Common myeloid progenitor, CD34-positive (primary cell): ENCODE data around the gene MAPKAPK2. TPM values are rescaled to one million over a fixed set of nuclear protein-coding genes. Genes with fewer than 3 reads are reported as not detected.
A peak's percentile ranks its signal among the peaks of the same experiment; 100 is the strongest.
"Not testable (repeated sequence)": the region's sequence is repeated elsewhere in the genome, so short reads cannot be mapped to it uniquely, and the experiment has no call there.

Source experiments
- CTCF ChIA-PET: fragments of 350-600 bp; sonication (Branson Sonifier 250); formaldehyde crosslinking; loops from one replicate; lab custom pipeline; 2021; ENCODE audit warnings: antibody characterized with exemption; lab: Charles Lee
- POLR2A ChIA-PET: fragments of 350-600 bp; sonication (Branson Sonifier 250); formaldehyde crosslinking; loops from one replicate; lab custom pipeline; 2021; ENCODE audit warnings: antibody characterized with exemption; lab: Charles Lee
- DNase-seq, 3 donors: peaks; one replicate each; pipeline versions ENCODE4 v3.0.0 to v3.0.0-alpha.2; 2013
- H3K27ac ChIP-seq, 2 experiments: 1 replicate in 1 of 2; 2 replicates in 1 of 2; pipeline ENCODE4 v1.7.0; 2013; ENCODE audit warnings: inconsistent platforms in 2 of 2, low read length in 2 of 2, mild to moderate bottlenecking in 2 of 2, low read depth in 1 of 2, moderate library complexity in 1 of 2; ENCODE audit not compliant: severe bottlenecking in 2 of 2, insufficient read depth in 1 of 2, poor library complexity in 1 of 2
- H3K27me3 ChIP-seq, 5 experiments: replicated peaks in 2 of 5; 1 replicate in 3 of 5; 2 replicates in 2 of 5; pipeline versions ENCODE4 v1.6.1 to v1.7.0; 2013; ENCODE audit warnings: low read length in 4 of 5, mild to moderate bottlenecking in 2 of 5, moderate library complexity in 2 of 5, inconsistent platforms in 1 of 5; ENCODE audit not compliant: insufficient read depth in 5 of 5, control insufficient read depth in 4 of 5
- H3K36me3 ChIP-seq, 4 experiments: 1 replicate in 2 of 4; 2 replicates in 2 of 4; pipeline versions ENCODE4 v1.6.1 to v1.7.0; 2013; ENCODE audit warnings: low read length in 3 of 4, control low read depth in 1 of 4, mild to moderate bottlenecking in 1 of 4; ENCODE audit not compliant: control insufficient read depth in 4 of 4, insufficient read depth in 4 of 4
- H3K4me1 ChIP-seq, 4 experiments: 1 replicate in 3 of 4; 2 replicates in 1 of 4; pipeline versions ENCODE4 v1.6.1 to v1.7.1; 2013; ENCODE audit warnings: low read length in 3 of 4, mild to moderate bottlenecking in 3 of 4, control low read depth in 1 of 4, inconsistent platforms in 1 of 4, moderate library complexity in 1 of 4; ENCODE audit not compliant: control insufficient read depth in 4 of 4, insufficient read depth in 4 of 4; ENCODE audit errors: control extremely low read depth in 1 of 4
- H3K4me3 ChIP-seq, 7 experiments: 1 replicate in 4 of 7; 2 replicates in 3 of 7; pipeline versions ENCODE4 v1.5.1 to v1.7.0; 2013; ENCODE audit warnings: mild to moderate bottlenecking in 7 of 7, low read length in 6 of 7, moderate library complexity in 6 of 7, inconsistent platforms in 2 of 7, low read depth in 2 of 7, control low read depth in 1 of 7; ENCODE audit not compliant: insufficient read depth in 4 of 7, control insufficient read depth in 1 of 7; ENCODE audit errors: extremely low read depth in 1 of 7
- H3K9me3 ChIP-seq, 5 experiments: 1 replicate in 4 of 5; 2 replicates in 1 of 5; pipeline versions ENCODE4 v1.6.1 to v1.7.1; 2013; ENCODE audit warnings: low read length in 4 of 5, mild to moderate bottlenecking in 2 of 5, inconsistent platforms in 1 of 5, low read depth in 1 of 5, moderate library complexity in 1 of 5; ENCODE audit not compliant: control insufficient read depth in 4 of 5, insufficient read depth in 2 of 5; ENCODE audit errors: control extremely low read depth in 1 of 5
- WGBS: methylation state at CpG from one replicate; pipeline ENCODE4 v1.1.5; 2013; ENCODE audit not compliant: insufficient coverage; 5-methylcytosine and 5-hydroxymethylcytosine counted together
- polyA plus RNA-seq: library from polyadenylated mRNA; unstranded; fragments of 120-200 nt; gene quantifications from one replicate; pipeline ENCODE4 v1.2.1, GENCODE V29; 2013

The MAPKAPK2 gene
- polyA plus RNA-seq, result 62.1 TPM

DNA sequence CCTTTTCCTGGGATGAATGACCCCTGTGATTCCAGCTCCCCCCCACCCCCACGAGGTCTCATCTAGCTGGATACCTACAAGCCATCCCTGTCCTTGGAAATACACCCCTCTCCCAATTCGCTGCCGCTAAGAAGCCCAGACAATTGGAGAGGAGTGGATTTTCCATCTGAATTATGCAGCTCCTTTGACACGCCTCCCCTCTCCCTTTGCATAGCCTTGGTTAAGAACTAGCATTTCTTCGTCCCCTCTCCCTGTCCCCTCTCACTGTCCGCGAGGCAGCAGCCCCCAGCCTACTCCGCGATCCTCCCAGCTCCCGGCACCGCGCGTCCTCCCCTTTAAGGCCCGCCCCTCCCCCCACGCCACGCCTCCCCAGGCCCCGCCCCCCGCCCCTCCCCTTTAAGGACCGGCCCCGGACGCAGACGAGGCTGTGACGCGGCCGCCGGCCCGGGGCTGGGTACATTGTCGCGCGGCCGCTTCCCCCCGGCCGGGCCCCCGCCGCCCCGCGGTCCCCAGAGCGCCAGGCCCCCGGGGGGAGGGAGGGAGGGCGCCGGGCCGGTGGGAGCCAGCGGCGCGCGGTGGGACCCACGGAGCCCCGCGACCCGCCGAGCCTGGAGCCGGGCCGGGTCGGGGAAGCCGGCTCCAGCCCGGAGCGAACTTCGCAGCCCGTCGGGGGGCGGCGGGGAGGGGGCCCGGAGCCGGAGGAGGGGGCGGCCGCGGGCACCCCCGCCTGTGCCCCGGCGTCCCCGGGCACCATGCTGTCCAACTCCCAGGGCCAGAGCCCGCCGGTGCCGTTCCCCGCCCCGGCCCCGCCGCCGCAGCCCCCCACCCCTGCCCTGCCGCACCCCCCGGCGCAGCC, at the start of gene MAPKAPK2:
Gene MAPKAPK2 (plus strand): TSS at position 428 of the 856 bp plus-strand sequence. CDS start 325 bp downstream, at position 753.
- Histone ChIP-seq H3K4me3 (peak within 1 kb of the TSS; percentile 69 to 91 (median 77)), H3K36me3 (peaks cover 0 to 2% (median 0%) of the 10 kb centered on the region in 4 experiments), H3K4me1 (peaks cover 11 to 37% (median 30%) of the 10 kb centered on the region in 4 experiments), H3K9me3 (no peaks in the 10 kb centered on the region), H3K27ac (peak within 1 kb of the TSS; percentile 72 to 85), H3K27me3 (peaks cover 0 to 5% (median 0%) of the 10 kb centered on the region in 5 experiments)
- ChIA-PET CTCF (interaction anchor here (1.1 to 4.0 kb wide), 3 partner anchors 21 to 251 kb away, joined by 3 to 26 read pairs (median 4); no protein-coding TSS in a partner anchor), POLR2A (no interaction called here)
- DNase-seq, result peak; percentile 64 to 79 (median 78)
- 0% methylated on average over 20 of the region's 82 CpGs for WGBS

DNA sequence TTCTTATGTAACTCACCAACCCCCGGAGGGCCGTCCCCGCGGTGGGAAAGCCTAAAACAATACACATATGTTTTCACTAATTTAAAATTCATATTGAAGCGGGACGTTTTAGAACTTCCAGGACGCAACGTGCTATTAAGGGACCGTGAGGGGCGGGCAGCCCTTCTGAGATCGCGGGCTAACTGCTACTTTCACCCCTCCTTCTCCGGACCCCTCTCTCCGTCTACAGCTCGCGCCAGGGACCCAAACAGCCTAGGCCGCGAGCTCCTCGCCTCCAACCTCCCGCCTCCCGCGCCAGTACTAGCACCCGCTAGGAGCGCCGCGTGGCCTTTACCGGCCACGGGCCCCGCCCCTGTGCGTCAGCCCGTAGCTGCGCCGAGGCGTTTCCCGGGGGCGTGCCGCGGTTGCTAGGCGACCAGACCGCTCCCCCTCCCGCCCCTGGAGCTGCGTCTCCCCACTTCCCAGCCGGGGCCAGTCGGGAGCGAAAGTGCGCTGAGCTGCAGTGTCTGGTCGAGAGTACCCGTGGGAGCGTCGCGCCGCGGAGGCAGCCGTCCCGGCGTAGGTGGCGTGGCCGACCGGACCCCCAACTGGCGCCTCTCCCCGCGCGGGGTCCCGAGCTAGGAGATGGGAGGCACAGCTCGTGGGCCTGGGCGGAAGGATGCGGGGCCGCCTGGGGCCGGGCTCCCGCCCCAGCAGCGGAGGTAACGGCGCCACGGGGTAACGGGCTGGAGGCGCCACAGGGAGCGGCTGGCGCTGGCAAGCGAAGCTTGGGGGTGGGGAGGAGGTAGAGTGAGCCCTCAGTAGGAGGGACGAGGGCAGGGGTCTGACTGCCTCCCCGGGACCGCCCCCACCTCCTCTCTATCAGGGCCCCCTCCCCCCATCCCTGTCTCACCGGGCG, 49.4 kb upstream of the MAPKAPK2 start, which contains the start of gene DYRK3:
Gene DYRK3 (plus strand): TSS at position 457 of the 898 bp plus-strand sequence. CDS start 168 bp downstream, at position 625.
- CTCF ChIA-PET, result interaction anchor here (0.7 to 37.3 kb wide), 22 partner anchors 9 to 347 kb away, joined by 3 to 989 read pairs (median 4); partner anchors contain the start of gene EIF2D
- POLR2A ChIA-PET, result interaction anchor here (0.8 to 2.0 kb wide), 4 partner anchors 13 to 38 kb away, joined by 4 to 17 read pairs (median 7); no protein-coding TSS in a partner anchor
- 0% methylated on average over 69 of the region's 84 CpGs for WGBS
- peaks cover 2 to 11% (median 3%) of the 10 kb centered on the region in 4 experiments for H3K36me3 ChIP-seq
- no peaks in the 10 kb centered on the region for H3K9me3 ChIP-seq
- peak within 1 kb of the TSS; percentile 82 to 86 for H3K27ac ChIP-seq
- DNase-seq, result peak; percentile 91 to 93 (median 92)
- H3K27me3 ChIP-seq, result no peaks in the 10 kb centered on the region
- peak within 1 kb of the TSS; percentile 76 to 98 (median 85) for H3K4me3 ChIP-seq
- H3K4me1 ChIP-seq, result peaks cover 11 to 29% (median 22%) of the 10 kb centered on the region in 4 experiments

DNA sequence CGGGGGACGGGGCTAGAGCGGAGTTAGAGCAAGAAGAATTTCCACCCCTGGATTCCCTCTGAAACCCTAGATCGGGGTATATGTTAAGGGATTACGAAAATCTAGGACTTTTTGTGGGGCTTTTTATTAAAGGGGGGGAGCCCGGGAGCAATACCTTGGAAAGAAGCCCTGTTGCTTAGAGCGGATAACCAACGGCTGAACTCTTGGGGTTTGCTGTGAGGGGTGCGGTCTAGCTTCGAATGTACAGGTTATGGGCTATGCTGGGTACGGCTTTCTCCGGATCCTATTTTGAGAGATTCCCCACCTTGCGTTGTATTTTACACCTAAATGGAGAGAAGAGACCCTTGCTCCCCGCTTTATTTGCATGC, 48.7 kb upstream of the MAPKAPK2 start:
- peak in 2 of 3 donors; percentile 31 to 49 for DNase-seq
- peak overlapping the region; percentile 82 to 86 for H3K27ac ChIP-seq
- H3K27me3 ChIP-seq, result no peaks in the 10 kb centered on the region
- H3K4me3 ChIP-seq, result peak overlapping the region; percentile 76 to 98 (median 85)
- ChIA-PET POLR2A (interaction anchor here (0.8 to 2.0 kb wide), 4 partner anchors 12 to 37 kb away, joined by 4 to 17 read pairs (median 7); no protein-coding TSS in a partner anchor), CTCF (interaction anchor here (0.7 to 37.3 kb wide), 8 partner anchors 15 to 154 kb away, joined by 3 to 989 read pairs (median 4); partner anchors contain the start of gene EIF2D)
- 3% methylated on average over 5 of the region's 14 CpGs for WGBS
- peaks cover 2 to 11% (median 5%) of the 10 kb centered on the region in 4 experiments for H3K36me3 ChIP-seq
- H3K9me3 ChIP-seq, result no peaks in the 10 kb centered on the region
- peaks cover 11 to 29% (median 22%) of the 10 kb centered on the region in 4 experiments for H3K4me1 ChIP-seq

DNA sequence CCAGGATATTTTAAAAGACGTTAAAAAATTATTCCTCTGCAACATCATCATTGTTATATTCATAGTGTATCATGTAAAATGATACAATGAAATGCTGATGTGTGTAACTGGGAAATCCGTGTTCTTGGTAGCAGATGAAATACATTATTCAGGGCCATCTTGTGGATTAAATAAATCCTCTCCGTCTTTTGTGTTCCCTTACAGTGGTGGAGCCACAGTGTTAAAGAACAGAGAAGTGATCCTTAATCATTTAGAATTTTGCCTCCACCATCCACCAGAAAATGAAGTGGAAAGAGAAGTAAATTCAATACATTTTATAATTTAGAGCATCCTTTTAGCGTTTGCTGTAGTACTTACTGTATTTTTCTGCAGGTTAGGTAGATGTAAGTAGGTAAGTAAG, 48.0 kb upstream of the MAPKAPK2 start:
- Histone ChIP-seq H3K27me3 (no peaks in the 10 kb centered on the region), H3K4me1 (peaks cover 11 to 29% (median 22%) of the 10 kb centered on the region in 4 experiments), H3K36me3 (peaks cover 2 to 11% (median 6%) of the 10 kb centered on the region in 4 experiments), H3K27ac (no peak overlapping the region), H3K9me3 (no peaks in the 10 kb centered on the region), H3K4me3 (peak overlapping the region in 3 of 7 experiments; percentile 36 to 92 (median 85))
- ChIA-PET POLR2A (interaction anchor here (1.6 kb wide), 1 partner anchor 12 kb away, joined by 4 read pairs; no protein-coding TSS in a partner anchor), CTCF (interaction anchor here (1.0 to 37.3 kb wide), 3 partner anchors 16 to 299 kb away, joined by 3 to 989 read pairs (median 5); no protein-coding TSS in a partner anchor)
- DNase-seq, result no peak
- WGBS, result 86% methylated on average over 1 of the region's 4 CpGs

DNA sequence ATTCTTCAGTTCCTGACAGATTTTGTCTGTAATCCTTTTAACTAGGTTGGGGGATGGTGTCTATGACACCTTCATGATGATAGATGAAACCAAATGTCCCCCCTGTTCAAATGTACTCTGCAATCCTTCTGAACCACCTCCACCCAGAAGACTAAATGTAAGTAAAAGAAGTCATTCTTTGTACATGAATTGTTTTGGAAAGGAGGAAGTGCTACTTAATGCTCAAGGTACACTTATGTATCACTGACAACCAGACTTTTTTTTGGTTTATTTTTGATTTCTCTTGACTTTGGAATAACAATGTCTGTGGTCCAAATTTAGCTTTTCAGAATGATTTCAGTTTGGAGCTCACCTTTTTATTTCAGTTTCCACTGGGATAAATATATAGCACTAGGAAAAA, 47.1 kb upstream of the MAPKAPK2 start:
- Histone ChIP-seq H3K36me3 (peaks cover 2 to 11% (median 6%) of the 10 kb centered on the region in 4 experiments), H3K27ac (no peak overlapping the region), H3K27me3 (no peaks in the 10 kb centered on the region), H3K9me3 (no peaks in the 10 kb centered on the region), H3K4me1 (peaks cover 11 to 29% (median 22%) of the 10 kb centered on the region in 4 experiments), H3K4me3 (no peak overlapping the region)
- ChIA-PET CTCF (interaction anchor here (1.0 to 37.3 kb wide), 3 partner anchors 17 to 298 kb away, joined by 3 to 989 read pairs (median 5); no protein-coding TSS in a partner anchor), POLR2A (no interaction called here)
- DNase-seq, result peak in 1 of 3 donors; percentile 20

DNA sequence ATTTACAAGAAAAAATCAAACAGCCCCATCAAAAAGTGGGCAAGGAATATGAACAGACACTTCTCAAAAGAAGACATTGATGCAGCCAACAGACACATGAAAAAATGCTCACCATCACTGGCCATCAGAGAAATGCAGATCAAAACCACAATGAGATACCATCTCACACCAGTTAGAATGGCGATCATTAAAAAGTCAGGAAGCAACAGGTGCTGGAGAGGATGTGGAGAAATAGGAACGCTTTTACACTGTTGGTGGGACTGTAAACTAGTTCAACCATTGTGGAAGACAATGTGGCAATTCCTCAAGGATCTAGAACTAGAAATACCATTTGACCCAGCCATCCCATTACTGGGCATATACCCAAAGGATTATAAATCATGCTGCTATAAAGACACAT, 42.6 kb upstream of the MAPKAPK2 start:
- H3K4me3 ChIP-seq, DNase-seq, H3K27ac ChIP-seq, POLR2A ChIA-PET, H3K27me3 ChIP-seq, H3K9me3 ChIP-seq, H3K4me1 ChIP-seq: not testable (repeated sequence)
- peaks cover 2 to 21% (median 6%) of the 10 kb centered on the region in 4 experiments for H3K36me3 ChIP-seq
- CTCF ChIA-PET, result interaction anchor here (37.3 kb wide), 1 partner anchor 20 kb away, joined by 989 read pairs; no protein-coding TSS in a partner anchor
- WGBS, result no CpG with 5 or more reads among the region's 2 CpGs
